ENCODE results near the gene SNRK. TPM values are rescaled to one million over a fixed set of nuclear protein-coding genes. Genes with fewer than 3 reads are reported as not detected.

Gene SNRK
- polyA plus RNA-seq, 3 donors = 12.8 to 19.7 (median 16.1) TPM

GRCh38 chr3:43281020-43281419 is 5.3 kb upstream of the SNRK start:
- Histone ChIP-seq H3K4me3 (replicated peaks in 1 of 3; ENCODE audit: low read depth in 2 of 3, low read length in 3 of 3) (no peak overlapping the region), H3K4me2 (replicated peaks; ENCODE audit: extremely low read depth, low read length, poor library complexity, severe bottlenecking) (no peak overlapping the region), H3K9me3 (replicated peaks in 1 of 2; ENCODE audit: control insufficient read depth in 1 of 2, insufficient read depth in 1 of 2, low read length in 2 of 2) (no peaks in the 10 kb centered on the region), H3K4me1 (ENCODE audit: control insufficient read depth in 1 of 2, insufficient read depth in 2 of 2, low read length in 2 of 2) (peaks cover 4 to 6% of the 10 kb centered on the region in 2 donors), H3K27ac (ENCODE audit: low read depth in 1 of 2, low read length in 2 of 2) (no peak overlapping the region), H3K36me3 (replicated peaks in 1 of 2; ENCODE audit: control insufficient read depth in 1 of 2, insufficient read depth in 2 of 2, low read length in 2 of 2) (no peaks in the 10 kb centered on the region), H2AFZ (ENCODE audit: insufficient read depth, low read depth, low read length, poor library complexity, severe bottlenecking) (no peak overlapping the region), H3K79me2 (ENCODE audit: insufficient read depth, low read length) (no peaks in the 10 kb centered on the region), H4K20me1 (ENCODE audit: insufficient read depth, low read length) (no peaks in the 10 kb centered on the region), H3K27me3 (ENCODE audit: control insufficient read depth in 2 of 2, insufficient read depth in 2 of 2, low read length in 2 of 2) (no peaks in the 10 kb centered on the region), H3K9ac (ENCODE audit: insufficient read depth, low read length, poor library complexity, severe bottlenecking) (no peak overlapping the region)
- intact Hi-C loops (cut with micrococcal nuclease) = loop anchor here in 1 of 2 donors (10.0 kb wide), 2 partner anchors 96 to 414 kb away; partner anchors contain the start of gene ABHD5
- Mint-ChIP-seq H3K4me1 (peaks cover 3% of the 10 kb centered on the region), H3K27ac (no peak overlapping the region), H3K4me3 (no peak overlapping the region), H3K36me3 (no peaks in the 10 kb centered on the region), H3K9me3 (peaks cover 0 to 3% (median 0%) of the 10 kb centered on the region in 7 donors), H3K27me3 (ENCODE audit: low read depth in 3 of 3) (peaks cover 2 to 3% (median 2%) of the 10 kb centered on the region in 3 donors)
- no peak for DNase-seq
- no CpG with 5 or more reads among the region's 2 CpGs for WGBS (ENCODE audit: insufficient coverage)
- TF ChIP-seq CTCF (IDR thresholded peaks at IDR 0.05) = no peak

GRCh38 chr3:43284171-43284570 is 2.2 kb upstream of the SNRK start:
- no peak for TF ChIP-seq CTCF (IDR thresholded peaks at IDR 0.05)
- Mint-ChIP-seq H3K27ac (no peak overlapping the region), H3K4me1 (peaks cover 16% of the 10 kb centered on the region)

More at GRCh38 chr3:43284171-43284570, 2.2 kb upstream of the SNRK start:
- peaks cover 22 to 26% of the 10 kb centered on the region in 2 donors for H3K4me1 ChIP-seq (ENCODE audit: control insufficient read depth in 1 of 2, insufficient read depth in 2 of 2, low read length in 2 of 2)
- no peak overlapping the region for H3K4me3 Mint-ChIP-seq
- H3K36me3 Mint-ChIP-seq = peaks cover 0 to 4% of the 10 kb centered on the region in 2 donors
- H3K79me2 ChIP-seq (ENCODE audit: insufficient read depth, low read length) = peaks cover 27% of the 10 kb centered on the region
- WGBS (ENCODE audit: insufficient coverage) = no CpG with 5 or more reads among the region's 1 CpG
- H3K27me3 Mint-ChIP-seq (ENCODE audit: low read depth in 3 of 3) = no peaks in the 10 kb centered on the region
- peaks cover 0 to 1% (median 0%) of the 10 kb centered on the region in 7 donors for H3K9me3 Mint-ChIP-seq
- no peak overlapping the region for H3K27ac ChIP-seq (ENCODE audit: low read depth in 1 of 2, low read length in 2 of 2)
- H4K20me1 ChIP-seq (ENCODE audit: insufficient read depth, low read length) = peaks cover 8% of the 10 kb centered on the region
- H3K36me3 ChIP-seq (replicated peaks in 1 of 2; ENCODE audit: control insufficient read depth in 1 of 2, insufficient read depth in 2 of 2, low read length in 2 of 2) = no peaks in the 10 kb centered on the region
- intact Hi-C loops (cut with micrococcal nuclease) = loop anchor here in 1 of 2 donors (10.0 kb wide), 2 partner anchors 99 to 411 kb away; partner anchors contain the start of gene ABHD5
- no peaks in the 10 kb centered on the region for H3K9me3 ChIP-seq (replicated peaks in 1 of 2; ENCODE audit: control insufficient read depth in 1 of 2, insufficient read depth in 1 of 2, low read length in 2 of 2)
- no peak overlapping the region for H3K4me3 ChIP-seq (replicated peaks in 1 of 3; ENCODE audit: low read depth in 2 of 3, low read length in 3 of 3)
- DNase-seq = no peak
- no peak overlapping the region for H3K4me2 ChIP-seq (replicated peaks; ENCODE audit: extremely low read depth, low read length, poor library complexity, severe bottlenecking)
- H3K27me3 ChIP-seq (ENCODE audit: control insufficient read depth in 2 of 2, insufficient read depth in 2 of 2, low read length in 2 of 2) = no peaks in the 10 kb centered on the region
- H2AFZ ChIP-seq (ENCODE audit: insufficient read depth, low read depth, low read length, poor library complexity, severe bottlenecking) = no peak overlapping the region
- no peak overlapping the region for H3K9ac ChIP-seq (ENCODE audit: insufficient read depth, low read length, poor library complexity, severe bottlenecking)

All from CD14-positive monocyte (primary cell).